HS-27A (cell line): ENCODE measurements around the gene TECPR2.

ENCODE experiments used
- DNase-seq: peaks from one replicate; pipeline ENCODE4 v3.0.0-alpha.2; 2012; ENCODE audit warnings: low read depth, missing footprints

The TECPR2 gene

DNA sequence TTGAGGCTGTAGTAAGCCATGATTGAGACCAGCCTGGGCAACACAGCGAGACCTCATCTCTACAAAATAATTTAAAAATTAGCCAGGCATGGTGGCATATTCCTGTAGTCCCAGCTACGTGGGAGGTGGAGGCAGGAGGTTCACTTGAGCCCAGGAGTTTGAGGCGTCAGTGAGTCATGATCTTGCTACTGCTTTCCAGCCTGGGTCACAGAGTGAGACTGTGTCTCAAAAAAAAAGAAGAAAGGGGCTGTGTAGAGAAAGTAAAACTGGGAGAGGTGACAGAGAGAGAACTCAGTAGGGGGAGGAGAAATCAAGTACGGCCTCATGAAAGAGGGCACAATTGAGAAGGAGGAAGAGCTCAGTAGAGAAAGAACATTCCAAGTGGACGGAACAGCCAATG, 12.4 kb downstream of the TECPR2 start:
- DNase-seq: no peak

DNA sequence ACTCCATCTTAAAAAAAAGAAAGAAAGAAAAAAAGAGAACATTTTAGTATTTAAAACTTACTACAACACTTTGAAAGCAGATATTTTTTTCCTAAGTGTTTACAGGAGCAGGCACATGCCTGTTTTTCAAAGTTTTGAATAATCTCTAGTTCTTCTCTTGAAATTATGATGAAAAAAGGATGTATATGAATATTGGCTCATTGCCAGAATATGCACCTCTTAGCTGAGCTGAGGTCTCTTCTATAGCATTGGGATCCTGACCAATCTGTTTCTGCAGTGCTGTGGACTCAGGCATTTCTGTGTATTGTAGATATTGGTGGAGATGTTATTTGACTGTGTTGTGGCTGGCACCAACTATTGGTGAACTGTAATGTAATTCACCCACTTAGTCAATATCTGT, 15.0 kb downstream of the TECPR2 start:
- DNase-seq: no peak

DNA sequence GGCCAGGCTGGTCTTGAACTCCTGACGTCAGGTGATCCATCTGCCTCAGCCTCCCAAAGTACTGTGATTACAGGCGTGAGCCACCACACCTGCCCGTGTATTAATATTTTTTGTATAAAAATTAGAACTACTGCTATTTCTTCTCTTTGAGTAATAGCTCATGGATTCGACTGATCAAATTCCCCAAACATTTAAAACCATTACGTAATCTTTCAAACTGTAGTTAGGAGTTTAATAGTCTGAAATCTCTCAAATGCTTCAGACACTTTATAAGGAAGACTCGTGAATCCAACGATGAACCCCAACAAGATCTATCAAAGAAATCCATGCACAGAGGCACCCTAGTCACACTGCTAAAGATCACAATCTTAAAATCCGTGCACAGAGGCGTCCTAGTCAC, 16.1 kb downstream of the TECPR2 start:
- no peak for DNase-seq

DNA sequence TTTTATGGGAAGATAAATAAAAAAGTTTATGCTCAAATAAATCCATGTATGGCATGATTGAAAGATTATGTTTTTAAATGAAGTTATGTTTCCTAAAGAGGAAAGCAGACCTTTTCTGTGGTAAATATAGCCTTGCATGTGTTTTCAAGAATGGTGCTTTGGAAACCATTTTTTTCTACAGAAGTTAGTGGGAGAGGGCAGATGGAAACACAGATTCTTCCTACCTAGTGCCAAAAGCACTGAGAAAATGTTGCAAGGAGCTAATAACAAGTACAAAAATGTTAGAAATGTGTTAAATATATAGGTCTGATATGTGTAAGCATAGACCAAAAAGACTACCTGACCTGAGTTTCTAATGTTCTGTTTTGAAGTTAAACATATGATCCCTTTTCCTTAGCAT, 24.3 kb downstream of the TECPR2 start:
- no peak for DNase-seq

DNA sequence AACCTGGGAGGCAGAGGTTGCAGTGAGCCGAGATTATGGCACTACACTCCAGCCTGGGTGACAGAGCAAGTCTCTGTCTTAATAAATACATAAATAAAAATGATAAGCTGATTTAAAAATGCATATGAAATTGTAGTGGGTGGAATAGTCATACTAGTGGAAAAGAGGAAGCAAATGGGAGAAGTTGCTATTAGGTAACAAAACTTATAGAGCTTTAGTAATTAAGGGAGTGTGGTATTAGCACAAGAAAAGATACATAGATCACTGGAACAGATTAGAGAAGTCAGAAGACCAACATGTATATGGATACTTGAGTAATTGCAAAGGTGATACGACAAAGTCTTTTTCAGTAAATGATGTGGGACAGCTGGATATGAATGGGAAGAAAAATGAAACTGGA, 26.5 kb downstream of the TECPR2 start:
- DNase-seq: no peak

DNA sequence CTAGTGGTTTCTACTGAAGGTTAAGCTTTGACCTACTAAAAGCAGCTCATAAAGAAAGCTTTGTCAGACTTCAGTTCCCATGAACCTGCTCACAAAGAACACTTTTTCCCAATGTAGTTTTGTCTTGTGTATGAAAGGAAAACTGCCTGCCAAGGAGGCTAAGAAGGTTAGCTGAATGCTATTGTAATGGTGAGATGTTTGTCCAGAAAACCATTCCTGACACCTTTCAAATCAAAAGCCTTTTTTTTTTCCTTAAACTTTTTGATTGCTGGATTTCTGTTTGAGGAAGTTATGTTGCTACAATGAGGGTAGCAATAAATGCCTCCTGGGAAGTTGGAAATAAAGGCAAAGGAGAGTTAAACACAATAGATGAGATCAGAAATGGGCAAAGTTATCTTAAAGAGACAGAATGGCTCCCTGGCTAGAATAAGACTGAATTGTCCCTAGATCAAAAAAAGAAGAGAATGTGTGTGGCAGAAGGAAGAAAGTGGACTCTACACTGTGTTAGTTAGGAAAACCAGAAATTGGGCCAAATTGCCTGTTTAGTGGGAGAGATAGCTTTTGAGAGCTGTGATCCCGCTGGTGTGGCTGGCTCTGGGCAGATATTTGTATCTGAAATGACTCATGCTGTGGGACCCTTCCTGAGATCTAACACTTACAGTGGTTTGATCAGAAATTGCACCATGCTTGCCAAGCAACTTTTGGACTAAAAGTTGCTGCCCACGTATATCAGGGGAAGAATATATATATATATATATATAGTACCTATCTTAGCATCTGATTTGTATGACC, 27.5 kb downstream of the TECPR2 start:
- DNase-seq: no peak

DNA sequence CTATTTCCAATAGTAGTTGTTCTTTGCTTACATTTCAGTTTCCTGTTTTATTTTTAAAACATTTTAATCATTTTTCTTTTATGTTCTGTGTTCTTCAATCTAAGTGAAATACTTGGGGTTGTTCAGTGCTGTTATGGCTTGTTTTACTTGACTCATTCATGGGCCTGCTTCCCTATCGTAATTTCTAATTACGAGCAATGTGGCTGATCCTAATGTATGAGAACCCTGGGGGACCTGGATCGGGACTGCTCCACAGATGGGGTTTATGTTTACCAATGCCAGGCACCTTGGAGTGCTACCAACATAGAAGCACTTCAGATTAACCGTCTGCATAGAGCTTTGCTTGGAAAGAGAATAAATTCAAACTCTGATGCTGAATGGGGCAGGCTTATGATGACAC, 29.8 kb downstream of the TECPR2 start:
- no peak for DNase-seq

DNA sequence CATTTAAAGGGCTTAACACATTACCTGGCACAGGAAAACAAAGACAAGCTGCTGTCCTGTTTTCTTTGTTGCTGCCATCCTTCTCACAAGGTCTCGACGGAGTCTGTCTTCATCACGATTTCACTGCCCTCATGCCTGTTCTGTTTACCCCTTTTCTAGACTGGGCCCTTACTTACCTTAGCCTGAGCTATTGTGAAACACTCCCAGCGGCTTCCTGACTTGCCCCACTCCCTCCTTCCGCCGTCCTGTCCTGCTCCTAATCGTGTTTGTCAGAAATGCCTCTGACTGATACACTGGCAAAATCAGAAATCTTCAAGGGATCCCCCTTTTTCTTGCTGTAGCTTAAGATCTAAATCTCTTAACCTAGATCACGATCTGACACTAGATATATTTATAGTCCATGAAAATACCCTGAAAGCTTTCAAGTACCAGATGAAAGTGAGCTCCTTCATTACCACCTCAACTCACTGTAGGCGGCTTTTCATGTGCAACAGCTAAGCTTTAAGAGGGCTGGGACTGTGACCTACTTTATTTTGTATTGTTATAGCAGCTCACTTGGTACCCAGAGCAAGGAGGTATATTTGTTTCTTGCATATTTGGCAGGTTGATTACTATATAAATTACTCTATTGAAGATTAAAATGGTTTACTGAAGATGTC, 32.1 kb downstream of the TECPR2 start:
- no peak for DNase-seq

DNA sequence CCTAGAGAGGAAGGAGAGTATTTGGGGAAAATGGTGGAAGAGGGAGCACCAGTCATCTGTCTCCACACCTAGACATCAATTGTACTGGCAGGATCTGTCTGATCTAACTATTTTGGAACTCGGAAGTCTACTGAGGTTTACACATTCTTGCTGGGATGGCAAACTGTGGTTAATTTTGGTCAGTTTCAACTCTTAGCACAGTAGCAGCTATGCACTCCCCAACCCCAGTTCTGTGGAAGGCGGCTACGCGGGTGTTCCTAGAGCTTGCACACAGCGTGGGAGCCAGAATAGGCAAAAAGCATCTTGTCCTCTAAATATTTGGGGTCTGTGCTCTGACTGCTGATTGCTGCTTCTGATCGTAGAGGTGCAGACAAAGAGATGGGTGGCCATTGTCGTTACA, 33.8 kb downstream of the TECPR2 start:
- no peak for DNase-seq

DNA sequence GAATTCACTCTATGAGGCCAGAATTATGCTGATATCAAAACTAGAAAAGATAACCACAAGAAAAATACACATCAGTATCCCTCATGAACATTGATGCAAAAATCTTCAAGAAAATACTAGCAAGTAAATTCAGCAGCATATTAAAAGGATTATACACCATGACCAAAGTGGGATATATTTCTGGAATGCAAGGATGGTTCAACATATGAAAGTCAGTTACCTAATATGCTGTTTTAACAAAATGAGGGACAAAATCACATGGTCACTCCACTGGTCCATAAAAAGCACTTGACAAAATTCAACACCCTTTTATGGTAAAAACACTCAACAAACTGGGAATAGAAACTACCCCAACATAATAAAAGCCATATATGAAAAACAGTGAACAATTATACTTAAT, 40.3 kb downstream of the TECPR2 start:
- DNase-seq: no peak

DNA sequence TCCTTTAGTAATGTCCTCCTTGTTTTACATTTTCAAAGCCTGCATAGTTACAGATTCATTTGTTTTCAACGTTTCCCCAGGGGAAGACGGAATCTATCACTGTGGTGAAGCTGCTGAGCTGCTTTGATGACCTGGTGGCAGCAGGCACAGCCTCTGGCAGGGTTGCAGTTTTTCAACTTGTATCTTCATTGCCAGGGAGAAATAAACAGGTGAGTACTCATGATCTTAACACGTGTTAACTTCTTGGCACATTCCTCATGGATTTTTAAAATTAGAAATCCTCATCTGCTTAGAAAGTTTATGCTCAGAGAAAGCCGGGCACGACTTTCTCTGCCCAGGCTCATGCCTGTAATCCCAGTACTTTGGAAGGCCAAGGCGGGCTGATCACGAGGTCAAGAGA, 44.5 kb downstream of the TECPR2 start:
- no peak for DNase-seq

DNA sequence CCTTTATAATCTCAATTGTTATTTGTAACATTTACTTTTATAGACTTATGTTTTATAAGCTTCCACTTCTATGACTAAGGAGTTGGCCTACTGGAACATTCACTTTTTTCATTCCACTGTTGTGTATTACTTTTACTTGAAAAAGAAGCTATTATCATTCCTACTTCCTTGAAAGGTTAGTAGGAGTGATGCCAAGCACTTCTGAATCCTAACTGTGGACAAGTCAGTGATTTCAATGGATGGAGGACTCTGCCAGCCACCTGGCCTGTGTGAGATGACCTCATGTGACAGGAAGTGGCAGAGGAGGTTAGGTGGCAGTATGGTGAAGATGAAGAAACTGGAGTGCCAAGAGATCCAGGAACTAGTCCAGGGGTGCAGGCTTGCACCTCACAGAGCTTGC, 46.0 kb downstream of the TECPR2 start:
- no peak for DNase-seq

DNA sequence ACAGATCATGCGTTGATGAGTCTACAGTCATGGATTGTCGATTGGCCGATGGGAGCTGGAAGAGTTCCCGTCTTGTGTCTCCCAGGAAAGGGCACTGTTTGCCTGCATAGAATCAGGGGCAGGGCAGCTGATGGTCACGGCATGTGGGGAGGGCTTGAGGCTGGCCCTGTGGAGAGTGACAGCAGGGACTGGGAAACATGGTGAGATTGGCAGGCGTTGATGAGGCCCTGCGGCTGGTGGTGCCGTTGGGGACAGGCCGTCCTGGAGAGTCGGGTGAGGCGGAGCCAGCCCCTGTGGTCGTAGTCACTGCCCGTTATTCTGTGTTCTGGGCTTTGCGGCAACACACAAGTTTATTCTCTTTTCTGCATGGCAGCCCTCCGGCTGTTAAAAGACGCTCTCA, 52.9 kb downstream of the TECPR2 start:
- no peak for DNase-seq

DNA sequence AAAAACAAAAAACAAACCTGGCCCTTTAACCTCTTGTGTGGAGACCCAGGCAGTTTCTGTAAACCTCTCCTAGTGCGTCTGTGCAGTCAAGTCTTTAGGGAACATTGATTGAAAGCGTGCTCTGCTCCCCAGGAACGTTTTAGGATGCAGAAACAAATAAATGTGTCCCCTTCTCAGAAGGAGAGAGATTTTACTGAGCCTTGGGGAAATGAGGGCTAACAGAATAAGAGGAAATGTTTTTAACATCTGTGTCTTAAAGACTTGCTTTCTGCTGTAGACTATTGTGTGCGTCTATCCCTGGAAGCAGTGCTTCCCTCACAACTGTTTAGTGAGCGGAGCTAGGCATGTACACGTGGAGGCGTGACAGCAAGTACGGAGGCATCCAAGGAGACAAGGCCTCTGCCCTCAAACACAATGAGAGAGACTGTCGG, 54.3 kb downstream of the TECPR2 start:
- no peak for DNase-seq

DNA sequence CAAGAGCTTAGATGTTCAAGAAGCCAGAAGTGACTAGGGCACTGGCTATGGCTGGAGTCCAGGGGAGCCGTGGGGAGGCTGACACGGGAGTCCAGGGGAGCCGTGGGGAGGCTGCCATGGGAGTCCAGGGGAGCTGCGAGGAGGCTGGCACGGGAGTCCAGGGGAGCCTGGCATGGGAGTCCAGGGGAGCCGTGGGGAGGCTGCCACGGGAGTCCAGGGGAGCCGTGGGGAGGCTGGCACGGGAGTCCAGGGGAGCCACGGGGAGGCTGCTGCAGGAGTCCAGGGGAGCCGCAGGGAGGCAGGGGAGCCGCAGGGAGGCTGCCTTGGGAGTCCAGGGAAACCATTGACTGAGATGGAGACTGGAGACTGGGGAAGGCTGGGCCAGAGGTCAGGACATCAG, 54.9 kb downstream of the TECPR2 start:
- no peak for DNase-seq

DNA sequence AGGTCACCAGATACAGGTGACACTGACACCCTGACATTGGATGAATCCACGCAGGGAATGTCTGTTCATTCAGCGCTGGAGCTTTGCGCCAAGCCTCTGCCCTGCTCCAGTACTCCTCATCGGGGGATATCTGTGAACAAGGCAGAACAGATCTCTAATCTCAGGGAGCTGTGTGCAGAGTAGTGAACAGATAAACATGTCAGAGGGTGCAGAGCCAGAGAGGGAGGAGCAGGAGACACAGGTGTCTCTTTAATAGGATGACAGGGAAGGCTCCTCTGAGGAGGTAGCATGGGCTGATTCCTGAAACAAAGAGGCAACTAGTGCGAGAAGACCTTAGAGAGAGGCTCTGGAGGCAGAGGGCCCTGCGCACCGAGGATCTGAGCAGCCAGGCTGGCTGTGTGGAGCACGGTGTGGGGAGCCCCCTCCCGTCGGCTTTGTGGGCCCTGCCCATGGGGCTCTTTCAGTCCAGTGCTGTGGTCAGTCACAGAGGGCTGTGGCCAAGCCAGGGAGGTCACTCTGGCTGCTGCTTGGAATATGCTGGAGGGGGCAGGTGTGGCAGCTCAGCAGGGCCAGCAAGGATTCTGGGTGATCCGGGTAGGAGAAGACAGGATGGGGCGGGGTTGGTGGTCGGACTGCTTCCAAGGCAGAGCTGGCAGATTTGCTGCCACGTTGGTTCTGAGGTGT, 55.6 kb downstream of the TECPR2 start:
- no peak for DNase-seq

DNA sequence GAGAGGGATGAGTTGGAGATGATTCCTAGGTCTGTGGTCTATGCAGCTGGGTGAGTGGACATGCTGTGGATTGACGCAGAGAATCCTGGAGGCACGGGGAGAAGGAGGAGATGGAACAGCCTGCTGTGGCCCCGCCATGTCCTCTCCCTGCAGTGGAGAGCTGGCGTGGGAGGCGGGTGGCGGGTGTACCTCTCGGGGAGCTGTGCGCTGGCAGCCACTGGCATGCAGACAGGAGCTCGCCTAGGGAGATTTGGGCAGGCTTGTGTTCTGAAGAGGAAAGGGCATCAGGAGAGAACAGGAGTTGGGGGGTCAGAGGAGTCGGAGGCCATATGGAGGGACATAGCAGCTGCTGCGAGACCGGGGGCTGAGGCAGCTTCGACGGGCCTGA, 56.1 kb downstream of the TECPR2 start:
- no peak for DNase-seq

DNA sequence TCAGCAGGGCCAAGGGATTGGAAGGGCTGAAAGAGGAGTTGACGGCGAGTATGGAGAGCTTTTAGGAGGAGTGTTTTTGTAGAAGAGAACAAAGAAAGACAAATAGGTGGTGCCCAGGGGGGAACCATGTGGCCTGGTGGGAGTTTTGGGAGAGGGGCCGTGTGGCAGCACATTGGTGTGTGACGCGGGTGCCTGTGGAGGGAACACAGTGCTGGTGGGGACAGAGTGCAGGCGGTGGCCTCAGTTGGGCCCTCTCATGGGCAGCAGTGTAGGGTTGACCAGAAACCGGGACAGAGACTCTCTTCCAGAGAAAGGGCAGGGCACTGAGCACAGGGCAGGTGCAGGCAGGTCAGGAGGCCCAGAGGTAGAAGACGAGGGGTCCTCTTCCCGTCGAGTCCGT, 56.5 kb downstream of the TECPR2 start:
- DNase-seq: no peak

DNA sequence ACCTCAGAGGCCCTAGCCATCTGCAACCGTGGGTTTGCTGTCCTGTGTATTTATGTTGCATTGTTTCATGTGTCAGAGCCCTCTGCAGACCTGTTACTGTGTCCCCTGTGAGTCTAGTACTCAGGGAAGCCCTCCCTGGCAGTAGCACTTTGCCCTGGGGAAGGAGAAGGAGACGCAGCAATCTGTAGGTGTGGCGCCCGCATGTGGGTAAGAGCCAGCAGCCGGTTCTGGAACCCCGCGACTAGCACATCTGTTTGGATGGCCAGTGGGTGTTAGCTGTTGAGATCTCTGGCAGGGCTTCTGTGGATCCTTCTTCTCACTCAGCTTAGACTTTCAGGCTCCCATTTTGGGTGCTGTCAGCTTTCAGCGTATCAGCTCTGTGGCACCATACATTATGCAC, 57.0 kb downstream of the TECPR2 start:
- no peak for DNase-seq

DNA sequence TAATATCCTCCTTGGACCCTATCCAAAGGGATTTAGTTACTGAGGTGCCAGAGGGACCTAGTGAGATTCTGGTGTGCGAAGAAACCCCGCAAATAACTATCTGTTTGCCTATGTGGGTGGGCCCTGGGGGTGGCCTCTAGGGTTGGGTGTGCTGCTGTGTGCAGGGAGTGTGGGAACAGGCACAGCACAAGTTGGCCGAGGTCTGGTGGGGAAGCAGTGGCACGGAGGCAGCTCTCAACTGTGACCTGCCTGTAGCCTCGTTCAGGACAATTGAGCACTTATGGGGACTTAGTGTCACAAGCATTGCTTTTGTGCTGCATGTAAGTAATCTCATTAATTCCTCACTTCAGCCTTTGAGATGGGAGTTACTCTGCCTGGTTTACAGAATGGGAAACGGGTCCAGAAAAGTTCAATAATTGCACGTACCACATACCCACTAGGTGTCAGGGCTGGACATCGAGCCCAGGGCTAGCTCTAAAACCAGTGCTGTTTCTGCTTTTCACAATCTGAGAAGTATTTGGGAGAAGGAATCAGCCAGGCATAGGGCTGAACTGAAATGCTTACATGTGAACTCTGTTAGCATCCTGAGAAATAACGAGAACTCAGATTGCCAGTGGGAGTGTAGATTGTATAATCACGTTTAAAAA, 58.8 kb downstream of the TECPR2 start:
- no peak for DNase-seq

DNA sequence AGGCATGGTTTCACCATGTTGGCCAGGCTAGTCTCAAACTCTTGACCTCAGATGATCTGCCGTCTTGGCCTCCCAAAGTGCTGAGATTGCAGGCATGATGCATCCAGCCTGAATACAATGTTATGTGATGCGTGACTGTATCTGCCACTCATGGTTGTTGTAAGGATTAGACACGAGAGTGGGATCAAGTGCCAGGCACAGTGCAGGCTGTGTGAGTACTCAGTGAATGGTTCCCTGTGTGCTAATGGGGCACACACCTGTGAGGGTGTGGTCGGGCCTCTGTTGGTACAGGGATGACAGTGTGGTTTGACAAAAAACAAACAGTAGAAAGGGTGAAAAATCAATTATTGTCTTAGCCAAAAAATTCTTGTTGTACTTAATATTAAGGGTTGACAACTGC, 61.8 kb downstream of the TECPR2 start:
- no peak for DNase-seq

DNA sequence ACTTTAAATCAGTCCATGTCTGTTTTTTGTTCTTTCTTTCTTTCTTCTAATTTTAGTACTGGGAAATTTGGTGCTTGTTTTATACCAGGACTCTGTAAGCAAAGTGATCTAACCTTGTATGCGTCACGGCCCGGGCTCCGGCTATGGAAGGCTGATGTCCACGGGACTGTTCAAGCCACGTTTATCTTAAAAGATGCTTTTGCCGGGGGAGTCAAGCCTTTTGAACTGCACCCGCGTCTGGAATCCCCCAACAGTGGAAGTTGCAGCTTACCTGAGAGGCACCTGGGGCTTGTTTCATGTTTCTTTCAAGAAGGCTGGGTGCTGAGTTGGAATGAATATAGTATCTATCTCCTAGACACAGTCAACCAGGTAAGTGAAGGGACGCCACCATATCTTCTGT, 62.2 kb downstream of the TECPR2 start:
- no peak for DNase-seq

DNA sequence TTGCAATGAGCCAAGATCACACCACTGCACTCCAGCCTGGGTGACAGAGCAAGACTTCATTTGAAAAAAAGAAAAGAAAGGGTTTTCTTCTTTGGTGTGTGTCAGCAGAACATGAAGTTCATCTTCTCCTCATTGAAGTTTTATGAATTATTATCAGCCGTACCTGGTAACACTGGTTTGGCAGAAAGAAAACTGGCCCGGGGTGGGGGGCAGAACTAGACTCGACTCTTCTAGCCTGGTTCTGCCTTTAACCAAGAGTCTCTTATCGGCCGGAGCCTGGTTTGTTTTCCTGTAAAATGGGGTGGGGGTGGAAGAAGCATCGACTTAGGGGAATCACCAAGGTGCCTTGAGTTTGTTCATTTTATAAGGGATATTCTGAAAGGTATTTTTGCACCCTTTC, 64.1 kb downstream of the TECPR2 start:
- no peak for DNase-seq
